ENCODE results near the gene FHOD1.
A peak's percentile ranks its signal among the peaks of the same experiment; 100 is the strongest.

The FHOD1 gene

DNA sequence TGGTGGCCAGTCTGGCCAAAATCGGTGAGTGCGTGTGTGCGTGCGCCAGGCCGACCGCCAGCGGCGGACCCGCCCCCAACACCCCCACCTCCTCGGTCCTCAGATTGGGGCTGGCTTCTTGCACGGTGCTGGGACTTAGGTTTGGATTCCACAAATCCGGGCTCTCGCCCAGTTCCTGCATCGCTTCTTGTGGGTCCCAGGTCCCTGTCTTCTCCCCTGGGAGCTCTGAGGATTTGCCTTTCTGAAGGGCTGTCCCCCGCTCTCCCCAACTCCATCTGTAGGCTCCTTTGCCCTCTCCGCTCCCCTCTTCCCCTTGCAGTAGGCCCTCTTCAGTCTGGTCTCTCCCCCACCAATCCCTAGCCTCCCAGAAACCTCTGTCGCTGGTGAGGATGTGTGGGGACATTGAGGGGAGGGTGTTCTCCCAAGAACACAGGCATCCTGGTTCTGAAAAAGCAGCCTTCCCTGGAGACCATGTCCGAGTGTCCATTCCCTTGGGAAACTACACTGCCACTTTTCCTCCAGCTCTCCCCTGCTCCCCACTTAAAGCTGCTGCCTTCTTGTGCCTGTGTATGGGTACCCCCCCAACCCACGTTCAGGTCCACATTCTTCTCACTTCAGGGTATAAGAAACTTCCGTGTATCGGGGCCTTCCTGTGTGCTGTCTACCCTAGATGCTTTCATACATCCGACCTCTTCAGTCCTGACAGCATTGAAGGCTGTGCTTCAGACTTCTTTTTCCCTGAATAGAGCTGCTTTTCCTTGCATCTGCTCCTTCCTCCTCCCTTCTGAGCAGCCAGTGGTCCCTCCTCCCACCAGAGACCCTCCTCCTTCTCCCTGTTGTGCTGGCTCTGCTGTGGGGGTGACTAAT is 2.1 kb upstream of the FHOD1 start:
- no peak for DNase-seq (ENCODE audit: low read depth)

DNA sequence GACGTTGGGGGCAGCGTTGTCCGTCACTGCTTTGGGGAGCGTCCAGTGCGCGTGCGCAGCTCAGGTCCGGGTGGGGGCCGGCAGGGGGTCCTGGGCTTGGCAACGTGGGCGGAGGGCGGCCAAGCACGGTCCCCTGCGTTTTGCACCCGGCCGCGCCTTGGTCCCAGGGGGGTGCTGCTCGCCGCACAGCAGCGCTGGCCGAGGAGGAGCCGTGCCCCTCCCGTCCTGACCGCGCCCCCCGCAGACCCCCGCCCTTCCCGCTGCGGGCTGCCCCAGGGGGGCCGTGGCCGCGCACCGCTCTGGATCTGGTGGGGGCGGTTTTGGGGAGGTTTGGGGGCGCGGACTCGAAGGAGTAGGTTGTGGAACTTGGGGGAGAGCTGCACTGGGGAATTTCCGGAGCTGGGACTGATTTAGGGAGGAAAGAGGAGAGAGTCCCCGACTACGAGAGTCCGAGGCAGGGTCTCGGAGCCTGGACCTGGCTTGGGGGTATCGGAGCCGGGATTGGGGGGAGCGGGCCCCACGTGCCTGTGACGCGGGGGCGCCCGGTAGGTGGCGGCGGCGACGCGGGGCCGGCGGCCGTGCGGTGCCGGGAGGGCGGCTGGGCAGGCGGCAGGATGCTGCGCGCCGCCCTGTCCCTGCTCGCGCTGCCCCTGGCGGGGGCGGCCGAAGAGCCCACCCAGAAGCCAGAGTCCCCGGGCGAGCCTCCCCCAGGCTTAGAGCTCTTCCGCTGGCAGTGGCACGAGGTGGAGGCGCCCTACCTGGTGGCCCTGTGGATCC is 1.3 kb upstream of the FHOD1 start, which contains the start of gene SLC9A5:
Gene SLC9A5 (plus strand): TSS at position 579 of the 777 bp plus-strand sequence. CDS start 36 bp downstream, at position 615.
- DNase-seq (ENCODE audit: low read depth), result no peak

DNA sequence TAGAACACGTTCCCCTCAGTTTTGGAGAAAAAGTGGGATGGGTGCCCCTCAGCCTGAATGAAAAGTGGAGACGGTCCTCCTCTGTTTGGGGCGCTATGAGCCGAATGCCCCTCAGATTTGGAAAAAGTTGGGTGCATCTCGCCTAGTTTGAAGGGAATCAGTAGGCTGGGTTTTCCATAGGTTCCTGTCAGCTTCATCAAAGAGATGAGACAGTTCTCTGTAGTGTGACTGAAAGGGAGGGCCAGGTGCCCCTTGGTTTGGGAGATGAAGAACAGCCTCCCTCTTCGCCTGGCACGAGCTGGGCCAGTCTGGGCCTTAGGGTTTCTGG is 756 bp upstream of the FHOD1 start:
- DNase-seq (ENCODE audit: low read depth), result no peak

DNA sequence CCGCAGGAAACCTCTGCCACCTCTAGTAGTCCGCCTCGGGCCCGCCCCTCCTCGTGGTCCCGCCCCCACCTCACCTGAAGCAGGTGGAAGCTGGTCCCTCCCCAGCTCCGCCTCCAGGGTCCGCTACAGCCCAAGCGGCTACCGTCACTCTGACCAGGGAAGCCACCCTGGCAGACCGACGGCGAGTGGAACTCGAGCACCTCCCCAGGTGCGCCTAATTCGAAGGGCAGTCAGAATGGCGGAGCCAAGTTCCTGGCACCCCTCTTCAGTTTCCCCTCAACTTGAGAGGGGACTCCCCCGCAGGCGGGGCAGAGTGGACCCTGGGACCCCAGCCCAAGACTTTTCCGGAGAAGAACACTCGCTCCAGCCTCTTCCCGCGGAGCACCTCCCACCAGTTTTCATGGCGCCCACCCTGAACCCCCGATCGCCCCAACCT is 507 bp downstream of the FHOD1 start:
- no peak for DNase-seq (ENCODE audit: low read depth)

DNA sequence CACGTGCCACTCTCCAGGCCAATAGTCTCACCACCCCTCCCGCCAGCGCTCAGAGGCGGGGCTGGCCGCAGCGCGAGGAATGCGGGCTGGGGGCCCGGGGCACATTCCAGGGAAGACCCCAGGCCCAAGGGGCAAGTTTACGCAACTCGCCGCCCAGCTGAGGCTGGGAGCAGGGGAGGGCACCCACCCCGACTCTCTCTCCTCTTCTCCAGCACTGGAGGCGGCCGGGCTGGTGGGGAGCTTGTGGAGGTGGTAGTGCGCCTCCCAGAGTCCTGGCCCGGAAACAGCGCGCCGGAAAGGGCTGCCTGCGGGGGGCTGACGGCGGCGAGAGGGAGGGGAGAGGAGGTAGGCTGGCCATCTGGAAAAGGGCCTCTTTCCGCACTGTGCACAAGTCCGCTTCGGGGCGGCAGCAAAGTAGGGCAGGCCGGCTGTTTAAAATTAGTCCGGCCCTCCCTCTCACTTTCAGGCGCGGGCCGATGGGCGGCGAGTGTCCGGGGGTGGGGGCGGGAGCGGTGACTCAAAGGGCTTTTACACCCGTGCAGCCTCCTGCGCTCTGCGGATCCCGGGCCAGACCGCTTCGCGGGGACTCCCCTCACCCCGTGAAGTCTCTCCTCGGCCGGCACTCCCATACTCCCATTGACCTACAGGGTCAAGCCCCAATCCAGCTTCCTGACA is 1.1 kb downstream of the FHOD1 start:
- DNase-seq (ENCODE audit: low read depth), result peak; percentile 92

DNA sequence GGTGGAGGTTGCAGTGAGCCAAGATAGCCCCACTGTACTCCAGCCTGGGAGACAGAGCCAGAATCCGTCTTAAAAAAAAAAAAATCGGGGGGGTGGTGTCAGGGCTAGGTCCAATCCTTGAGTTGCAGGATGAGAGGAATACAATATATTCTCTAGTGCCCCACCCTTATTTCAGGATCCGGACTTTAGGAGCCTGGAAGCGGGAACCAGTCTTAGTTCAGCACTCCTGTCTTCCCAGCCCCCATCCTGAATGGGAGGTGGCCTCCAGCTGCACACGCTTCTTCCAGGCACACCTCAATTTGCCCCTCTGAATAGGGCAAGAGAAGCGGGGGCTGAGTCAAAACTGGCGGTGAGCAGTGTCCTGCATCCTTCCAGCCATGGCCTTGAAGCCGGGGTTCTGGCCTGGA is 1.6 kb downstream of the FHOD1 start:
- DNase-seq (ENCODE audit: low read depth), result no peak

DNA sequence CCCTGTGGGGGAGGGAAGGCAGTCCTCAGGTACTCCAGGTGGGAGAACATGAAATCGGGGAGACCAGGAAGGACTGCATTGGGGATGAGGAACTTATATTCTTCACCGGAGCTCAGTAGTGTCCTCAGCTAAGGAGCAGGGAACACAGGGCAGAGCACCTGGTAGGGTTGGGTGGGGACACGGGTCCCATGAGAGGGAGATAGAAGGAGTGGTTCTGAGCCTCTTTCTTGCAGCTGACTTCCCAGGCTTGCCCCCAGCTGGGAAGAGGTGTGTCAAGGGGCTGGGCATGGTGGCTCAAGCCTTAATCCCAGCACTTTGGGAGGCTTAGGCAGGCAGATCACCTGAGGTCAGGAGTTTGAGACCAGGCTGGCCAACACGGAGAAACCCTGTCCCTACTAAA is 2.1 kb downstream of the FHOD1 start:
- DNase-seq (ENCODE audit: low read depth), result no peak

DNA sequence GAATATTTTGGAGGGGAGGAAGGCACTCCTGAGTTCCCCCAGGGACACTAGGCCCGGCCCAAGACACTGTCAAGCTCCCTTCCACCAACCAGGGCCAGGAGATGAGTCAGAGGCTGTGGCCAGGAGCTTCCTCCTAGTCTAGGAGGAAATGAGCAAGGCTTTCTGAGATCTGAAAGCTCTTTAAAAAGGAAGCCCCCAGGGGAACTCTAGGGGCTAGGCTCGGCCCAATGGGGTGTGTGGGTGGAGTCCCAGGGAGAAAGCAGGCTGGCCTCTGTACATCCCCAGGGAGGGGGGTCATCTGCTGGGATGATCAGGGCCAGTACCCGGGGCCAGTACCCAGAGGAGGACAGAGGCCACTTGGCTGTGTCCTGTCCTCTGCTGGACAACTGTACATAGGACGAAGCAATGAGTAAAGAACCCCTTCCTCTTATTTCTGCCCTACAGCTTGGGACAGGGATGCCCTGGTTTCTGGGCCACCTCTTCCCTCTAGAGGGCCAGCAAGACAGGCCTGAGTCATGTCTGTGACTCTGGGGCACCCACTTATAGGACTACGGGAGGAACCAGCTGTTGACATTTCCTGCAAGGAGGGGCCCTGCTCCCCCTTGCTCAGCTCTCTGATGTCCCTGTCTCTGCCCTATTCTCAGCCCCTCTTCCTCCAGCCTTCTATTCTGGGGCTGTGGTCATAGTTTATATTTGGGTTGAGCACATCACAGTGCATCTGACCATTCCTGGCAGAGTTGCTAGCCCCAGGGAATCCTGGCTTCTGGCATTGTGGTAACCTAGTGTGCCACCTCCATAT is 2.7 kb downstream of the FHOD1 start:
- peak; percentile 93 for DNase-seq (ENCODE audit: low read depth)

DNA sequence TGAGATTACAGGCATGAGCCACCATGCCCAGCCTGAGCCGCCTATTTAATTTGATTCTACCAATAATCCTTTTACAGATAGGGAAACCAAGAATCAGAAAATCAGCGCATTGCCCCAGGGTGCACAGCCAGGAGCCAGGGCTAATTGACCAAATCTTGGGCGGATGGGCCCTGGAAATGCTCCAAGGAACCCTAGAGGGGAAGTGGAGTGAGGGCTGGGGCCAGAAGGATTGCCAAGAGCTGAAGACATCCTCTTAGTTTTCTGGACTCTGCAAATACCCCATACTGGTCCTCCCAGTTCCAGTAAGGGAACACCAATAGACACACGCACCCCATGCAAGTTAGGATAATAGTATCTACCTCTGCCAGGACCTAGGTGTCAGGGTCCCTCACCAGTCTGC is 3.8 kb downstream of the FHOD1 start:
- no peak for DNase-seq (ENCODE audit: low read depth)

DNA sequence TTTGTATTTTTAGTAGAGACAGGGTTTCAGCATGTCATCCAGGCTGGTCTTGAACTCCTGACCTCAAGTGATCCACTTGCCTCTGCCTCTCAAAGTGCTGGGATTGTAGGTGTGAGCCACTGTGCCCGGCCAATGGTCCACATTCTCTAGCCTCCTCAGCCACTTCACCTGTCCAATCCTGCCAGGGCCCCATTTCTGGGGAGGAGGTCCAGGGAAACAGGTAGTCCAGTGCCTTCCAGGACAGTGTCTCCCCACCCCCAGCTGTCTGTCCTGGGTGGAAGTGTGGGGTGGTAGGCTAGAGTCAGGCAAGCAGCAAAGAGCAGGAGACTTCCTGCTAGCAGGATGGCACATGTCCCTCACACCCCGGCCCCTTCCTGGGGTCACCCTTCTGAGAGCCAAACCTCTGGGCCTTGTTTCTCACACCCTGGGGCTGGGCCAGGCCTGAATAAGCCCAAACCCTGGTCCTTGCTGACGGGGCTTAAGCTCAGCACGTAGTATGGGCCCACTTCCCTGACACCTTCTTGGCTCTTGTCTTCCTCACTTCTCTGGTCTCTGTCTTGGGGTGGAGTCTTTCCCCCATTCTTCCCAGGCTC is 5.0 kb downstream of the FHOD1 start:
- no peak for DNase-seq (ENCODE audit: low read depth)

DNA sequence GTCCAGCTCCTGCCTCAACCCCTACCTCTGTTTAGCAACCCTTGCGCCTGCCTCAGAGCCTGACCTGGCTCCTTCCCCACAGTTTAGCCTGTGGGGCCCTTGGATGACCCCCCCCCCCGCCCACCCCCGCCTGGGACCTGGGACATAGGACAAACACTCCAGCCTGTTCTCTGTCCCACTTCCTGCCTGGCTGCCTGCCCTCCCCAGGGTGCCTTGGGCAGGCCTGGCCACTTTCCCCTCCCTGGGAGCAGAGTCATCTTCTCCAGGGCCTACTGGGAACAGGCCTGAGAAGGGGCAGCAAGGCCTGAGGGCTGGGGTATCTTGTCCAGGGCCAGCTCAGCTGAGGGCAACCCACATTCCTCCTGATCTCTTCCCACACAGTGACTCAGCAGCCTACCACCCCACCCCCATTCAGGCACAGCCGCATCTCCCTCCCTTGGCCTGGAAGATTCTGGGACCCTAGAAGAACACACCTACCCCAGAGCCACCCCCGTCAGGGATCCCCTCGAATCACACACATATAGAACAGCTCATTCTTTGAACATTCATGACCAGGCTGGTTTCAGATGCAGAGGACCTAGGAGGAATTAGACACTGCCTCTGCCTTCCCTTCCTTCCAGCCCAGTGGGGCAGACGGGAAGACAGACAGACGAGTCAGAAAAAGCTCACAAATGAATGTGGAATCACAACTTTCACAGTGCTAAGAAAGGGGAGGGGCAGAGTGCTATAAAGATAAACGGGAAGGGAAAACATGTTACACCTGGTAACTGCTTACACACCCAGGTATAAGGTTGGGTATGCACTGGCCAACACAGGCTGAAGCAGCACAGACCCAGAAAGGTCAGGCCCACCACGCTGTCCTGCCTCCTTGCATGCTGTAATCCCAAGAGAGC is 6.0 kb downstream of the FHOD1 start:
- peak; percentile 85 for DNase-seq (ENCODE audit: low read depth)

DNA sequence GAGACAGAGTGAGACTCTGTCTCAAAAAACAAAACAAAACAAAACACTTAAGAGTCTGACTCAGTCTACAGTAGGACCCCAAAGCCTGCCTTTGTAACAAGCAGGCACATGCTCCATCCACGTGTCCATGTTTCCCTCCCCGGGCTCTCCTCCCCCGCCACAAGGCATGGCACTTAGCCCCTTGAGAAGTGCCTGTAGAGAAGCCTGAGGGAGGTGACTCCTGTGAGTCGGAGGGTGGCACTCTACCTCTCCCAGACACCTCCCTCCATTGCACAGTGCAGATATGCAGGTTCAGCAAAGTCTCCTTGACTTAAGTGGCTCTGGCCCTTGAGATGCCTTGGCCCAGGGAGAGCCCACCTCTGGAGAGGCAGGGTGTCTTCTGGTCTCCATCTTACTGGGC is 6.8 kb downstream of the FHOD1 start:
- peak; percentile 39 for DNase-seq (ENCODE audit: low read depth)

DNA sequence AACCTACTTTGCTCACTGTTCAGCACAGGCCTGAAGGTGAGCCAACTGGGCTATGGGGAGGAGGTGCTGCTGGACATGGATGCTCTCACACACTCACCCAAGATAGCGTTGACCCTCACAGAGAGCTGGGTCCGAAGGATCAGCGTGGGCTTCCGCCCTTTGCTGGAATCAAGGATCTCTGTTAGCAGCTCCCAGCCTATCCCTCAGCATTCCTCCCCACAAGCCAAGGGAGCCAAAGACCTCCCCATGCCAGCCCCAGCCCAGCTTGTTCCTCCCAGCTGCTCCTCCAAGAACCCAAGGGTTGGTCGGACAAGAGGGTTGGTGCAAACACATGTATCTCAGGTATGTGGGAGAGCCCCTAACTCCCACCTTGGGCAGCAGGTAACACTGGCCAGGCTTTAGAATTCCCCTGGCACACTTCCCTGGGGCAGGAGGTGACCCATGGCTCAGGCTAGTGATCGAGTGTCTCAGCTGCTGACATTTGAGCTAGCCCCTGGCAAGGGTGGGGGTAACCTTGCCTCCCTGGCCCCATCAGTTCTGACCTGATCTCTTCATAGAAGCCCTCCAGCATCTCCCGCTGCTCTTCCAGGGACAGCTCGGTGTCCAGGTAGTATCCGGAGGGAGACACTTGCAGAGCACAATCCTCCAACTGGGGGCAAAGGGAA is 8.3 kb downstream of the FHOD1 start:
- no peak for DNase-seq (ENCODE audit: low read depth)

DNA sequence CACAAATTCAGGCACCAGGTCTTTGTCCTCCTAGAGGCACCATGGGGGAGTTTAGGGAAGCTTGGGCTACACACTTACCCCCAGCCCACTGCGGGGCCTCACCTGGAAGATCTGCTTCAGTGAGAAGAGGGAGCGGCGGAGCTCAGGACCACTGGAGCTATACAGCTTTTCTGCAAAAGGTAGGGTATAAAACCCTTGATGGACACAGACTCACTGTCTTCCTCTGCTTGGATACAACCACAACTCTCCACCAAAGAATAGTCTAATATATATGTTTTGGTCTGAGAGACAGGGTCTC is 9.1 kb downstream of the FHOD1 start:
- no peak for DNase-seq (ENCODE audit: low read depth)

DNA sequence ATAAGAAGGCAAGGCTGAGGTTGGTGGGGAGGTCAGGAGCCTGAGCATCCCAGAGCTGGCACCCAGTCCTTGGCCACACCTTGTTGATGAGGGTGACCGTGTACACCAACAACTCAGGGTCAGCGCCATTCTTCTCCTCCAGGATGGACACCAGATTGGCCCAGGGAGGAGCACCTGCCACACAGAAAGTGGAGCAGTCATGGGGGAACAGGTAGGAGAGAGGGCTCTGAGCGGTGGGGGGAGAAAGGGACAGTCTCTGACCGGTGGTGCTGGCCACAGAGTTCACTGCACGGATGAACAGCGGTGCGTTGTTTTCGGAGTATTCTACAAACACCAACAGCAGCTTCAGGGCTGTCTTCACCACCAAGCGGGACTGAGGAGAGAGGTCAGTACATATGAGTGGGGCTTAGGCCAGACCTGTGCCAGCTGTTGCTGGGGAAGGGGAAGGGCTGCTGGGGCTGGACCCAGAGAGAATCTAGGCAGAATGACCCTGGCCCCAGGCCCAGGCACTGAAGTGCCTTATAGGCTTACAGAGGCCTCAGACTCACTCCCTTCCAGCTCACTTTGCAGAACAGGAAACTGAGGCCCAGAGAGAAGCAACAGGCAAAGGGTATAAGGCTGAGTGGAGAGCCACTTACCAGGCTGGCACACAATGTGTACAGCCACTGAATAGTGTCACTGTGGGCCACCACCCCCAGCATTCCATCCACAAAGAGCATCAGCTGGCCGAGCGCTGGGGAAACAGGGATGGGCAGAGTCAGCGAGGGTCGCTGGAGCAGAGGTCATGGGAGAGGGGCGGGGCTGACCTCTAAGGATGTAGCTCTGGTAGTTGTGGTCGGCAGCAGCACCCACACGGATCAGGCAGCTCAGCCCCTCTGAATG is 9.6 kb downstream of the FHOD1 start:
- no peak for DNase-seq (ENCODE audit: low read depth)

DNA sequence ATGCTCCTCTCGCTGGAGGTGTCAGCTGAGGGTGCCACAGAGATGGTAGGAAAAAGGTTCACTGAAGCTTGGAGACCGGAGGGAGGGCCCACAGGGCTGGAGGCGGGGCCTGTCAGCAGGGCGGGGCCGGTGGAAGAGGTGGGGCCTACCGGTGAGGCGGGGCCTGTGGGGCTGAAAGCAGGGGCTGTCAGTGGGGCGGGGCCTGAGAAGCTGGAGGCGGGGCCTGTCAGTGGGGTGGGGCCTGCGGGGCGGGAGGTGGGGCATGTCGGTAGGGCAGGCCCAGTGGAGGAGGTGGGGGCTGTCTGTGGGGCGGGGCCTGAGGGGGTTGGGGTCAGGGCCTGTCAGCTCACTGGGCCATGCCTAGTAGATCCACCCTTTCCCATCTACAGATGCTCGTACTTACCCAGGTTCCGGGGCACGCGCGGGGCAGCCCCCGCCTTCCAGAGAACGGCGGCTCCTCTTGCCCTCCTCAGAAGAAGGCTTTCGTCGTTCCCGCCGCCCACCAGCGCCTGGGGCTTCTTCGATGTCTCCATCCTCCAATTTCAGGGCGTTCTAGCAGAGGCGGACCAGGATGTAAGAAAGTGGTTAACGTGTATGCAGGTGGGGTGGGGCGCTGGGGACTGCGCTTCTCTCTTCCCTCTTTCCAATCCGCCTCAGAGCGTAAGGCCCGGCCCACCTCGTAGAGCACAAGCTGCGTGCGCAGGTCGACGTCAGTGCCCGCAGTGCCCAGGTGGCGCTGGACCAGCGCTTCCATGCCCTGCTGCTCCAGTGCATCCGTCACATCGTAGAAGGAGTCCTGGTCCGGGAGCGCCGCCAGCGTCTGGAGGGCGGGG is 10.5 kb downstream of the FHOD1 start:
- DNase-seq (ENCODE audit: low read depth), result peak; percentile 55

DNA sequence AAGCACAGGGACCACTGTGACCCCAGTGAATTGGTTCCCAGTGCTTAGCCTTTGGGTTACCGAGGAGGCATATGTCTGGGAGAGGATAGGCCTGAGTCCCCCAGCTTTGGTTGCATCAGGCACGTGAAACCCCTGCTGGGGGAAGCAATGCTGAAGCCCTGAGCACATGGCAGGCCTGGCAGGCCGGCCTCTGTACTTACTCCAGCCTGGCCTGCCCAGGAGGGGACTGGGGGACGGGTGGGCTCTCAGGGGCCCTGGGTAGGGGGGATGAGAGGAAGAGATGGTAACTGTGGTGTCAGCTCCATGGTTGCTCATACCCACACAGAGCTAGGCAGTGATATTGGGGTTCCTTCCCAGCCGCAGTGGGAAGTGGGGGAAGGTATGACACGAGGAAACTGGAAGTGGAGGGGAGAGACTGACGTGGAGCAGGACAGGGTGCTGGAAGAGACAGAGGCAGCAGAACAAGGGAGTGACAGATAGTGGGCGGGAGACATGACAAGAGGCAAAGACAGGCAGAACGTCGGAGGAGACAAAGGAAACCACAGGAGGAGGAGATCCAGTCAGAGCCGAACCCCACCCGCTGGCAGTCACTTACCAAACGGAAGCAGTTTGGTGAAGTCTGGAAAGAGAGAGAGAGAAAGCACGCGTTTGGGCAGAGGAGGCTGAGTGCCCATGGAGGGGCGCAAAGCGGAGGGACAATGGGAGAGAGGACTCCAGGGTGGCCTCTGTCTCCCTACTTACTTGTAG is 11.3 kb downstream of the FHOD1 start:
- DNase-seq (ENCODE audit: low read depth), result no peak
